Fibroblast of lung (primary cell): Measurements from ENCODE around the gene FAM184A. TPM values are rescaled to one million over a fixed set of nuclear protein-coding genes. Genes with fewer than 3 reads are reported as not detected.

Experiments
- DNase-seq, 2 donors: peaks; one replicate each; pipeline versions ENCODE4 v3.0.0 to v3.0.0-alpha.2; 2010; ENCODE audit warnings: low read depth in 2 of 2
- H2AFZ ChIP-seq: 2 replicates; pipeline ENCODE4 v1.5.1; 2012; ENCODE audit warnings: low read length, control low read depth, inconsistent platforms
- H3K27ac ChIP-seq: 2 replicates; pipeline ENCODE4 v1.5.1; 2011; ENCODE audit warnings: low read length, control low read depth; ENCODE audit not compliant: insufficient read depth
- H3K27me3 ChIP-seq: 2 replicates; pipeline ENCODE4 v1.5.1; 2011; ENCODE audit warnings: mild to moderate bottlenecking, low read length; ENCODE audit not compliant: control insufficient read depth, insufficient read depth
- H3K36me3 ChIP-seq: 2 replicates; pipeline ENCODE4 v1.5.1; 2011; ENCODE audit warnings: low read length; ENCODE audit not compliant: control insufficient read depth, insufficient read depth
- H3K4me1 ChIP-seq: 2 replicates; pipeline ENCODE4 v1.5.1; 2011; ENCODE audit warnings: low read length; ENCODE audit not compliant: control insufficient read depth, insufficient read depth; ENCODE audit errors: extremely low read depth
- H3K4me2 ChIP-seq: 2 replicates; pipeline ENCODE4 v1.5.1; 2011; ENCODE audit warnings: low read length, control low read depth; ENCODE audit not compliant: insufficient read depth; ENCODE audit errors: extremely low read depth
- H3K4me3 ChIP-seq, 4 experiments: fragments of 200-600 bp in 1 of 4; sonication (generic) in 1 of 4; replicated peaks in 1 of 4; 2 replicates each; pipeline ENCODE4 v1.5.1; 2011 to 2016; ENCODE audit warnings: low read length in 4 of 4, low read depth in 3 of 4, mild to moderate bottlenecking in 3 of 4, control low read depth in 2 of 4, inconsistent platforms in 1 of 4, mixed read lengths in 1 of 4; ENCODE audit not compliant: insufficient read depth in 1 of 4; ENCODE audit errors: control extremely low read depth in 1 of 4
- H3K79me2 ChIP-seq: 2 replicates; pipeline ENCODE4 v1.5.1; 2012; ENCODE audit warnings: mild to moderate bottlenecking, low read length, inconsistent platforms; ENCODE audit not compliant: control insufficient read depth, insufficient read depth
- H3K9ac ChIP-seq: 2 replicates; pipeline ENCODE4 v1.5.1; 2011; ENCODE audit warnings: mild to moderate bottlenecking, low read length, control low read depth; ENCODE audit not compliant: insufficient read depth
- H3K9me3 ChIP-seq: 2 replicates; pipeline ENCODE4 v1.5.1; 2012; ENCODE audit warnings: low read depth, low read length; ENCODE audit not compliant: control insufficient read depth, insufficient read depth
- H4K20me1 ChIP-seq: 2 replicates; pipeline ENCODE4 v1.5.1; 2011; ENCODE audit warnings: low read length; ENCODE audit not compliant: control insufficient read depth, insufficient read depth; ENCODE audit errors: extremely low read depth
- EZH2 ChIP-seq: IDR thresholded peaks from 2 replicates; pipeline ENCODE4 v1.5.1; 2012; ENCODE audit warnings: low read length, control low read depth, mild to moderate bottlenecking; ENCODE audit errors: missing control alignments
- polyA plus RNA-seq, 2 donors: library from polyadenylated mRNA; depleted of rRNA in 1 of 2; stranded (reverse) in 1 of 2; unstranded in 1 of 2; fragments of >200 nt; gene quantifications; 2 replicates each; pipeline ENCODE4 v1.2.1, GENCODE V29; 2011 to 2012; ENCODE audit warnings: missing spikeins in 1 of 2
- total RNA-seq: library from RNA; depleted of rRNA; stranded (reverse); fragments of >200 nt; gene quantifications from 2 replicates; pipeline ENCODE4 v1.2.1, GENCODE V29; 2014
- TF ChIP-seq, protein P1 (sequence below), 2 donors: IDR thresholded peaks in 1 of 2; conservative IDR thresholded peaks in 1 of 2; 1 replicate in 1 of 2; 2 replicates in 1 of 2; pipeline ENCODE4 v1.5.1; 2011 to 2012; ENCODE audit warnings: low read length in 2 of 2, control low read depth in 1 of 2, inconsistent platforms in 1 of 2, low read depth in 1 of 2, mild to moderate bottlenecking in 1 of 2

The FAM184A gene
- total and polyA plus RNA-seq, 2 donors (not counting 1 experiment from before 2014, with no cell fraction given) = 0.09 to 1.7 TPM

DNA sequence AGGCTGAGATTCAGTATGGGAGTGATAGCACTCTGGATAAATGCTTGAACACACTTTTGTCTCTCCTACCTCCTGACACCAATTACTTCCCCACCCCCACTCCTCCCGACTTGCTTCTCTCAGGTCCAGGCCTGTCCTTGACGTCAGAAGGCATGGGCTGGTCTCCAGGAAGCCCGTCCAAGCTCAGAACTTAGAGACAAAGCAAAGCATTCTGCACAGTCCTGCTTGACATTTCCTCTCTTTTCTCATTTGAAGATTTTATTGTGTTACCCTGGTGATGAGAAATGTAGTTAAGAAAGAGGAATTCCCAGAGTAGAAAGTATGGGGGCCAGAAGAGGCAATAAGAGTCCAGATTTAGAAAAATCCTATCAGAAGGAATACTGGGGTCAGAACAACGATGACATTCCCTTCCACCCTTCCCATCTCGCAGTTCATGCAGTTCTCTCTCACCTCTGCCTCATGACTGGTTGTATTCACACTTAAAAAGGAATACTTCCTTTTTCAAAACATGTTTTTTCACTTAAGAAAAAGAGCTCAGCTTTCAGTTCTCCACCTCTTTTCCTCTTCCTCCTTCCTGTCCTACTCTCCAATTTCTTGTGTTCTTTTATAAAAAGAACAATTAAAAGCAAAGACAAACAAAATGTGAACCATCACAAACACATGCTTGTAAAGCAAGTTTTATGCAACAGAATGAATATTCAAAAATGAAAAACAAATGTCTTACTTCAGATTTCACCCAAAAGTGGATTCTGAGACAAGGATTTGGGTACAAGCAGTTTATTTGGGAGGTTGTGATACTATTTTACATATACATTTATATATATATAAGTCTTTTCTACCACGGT is 18.5 kb upstream of the FAM184A start:
- Histone ChIP-seq H3K4me2 (no peak overlapping the region), H3K9ac (no peak overlapping the region)

GRCh38 chr6:119090256-119090655 is 11.8 kb upstream of the FAM184A start:
- peak in 1 of 2 donors; percentile 7 for DNase-seq
- Histone ChIP-seq H2AFZ (no peak overlapping the region), H3K27me3 (no peaks in the 10 kb centered on the region), H3K36me3 (no peaks in the 10 kb centered on the region), H4K20me1 (no peaks in the 10 kb centered on the region), H3K4me2 (no peak overlapping the region), H3K9ac (no peak overlapping the region), H3K4me3 (no peak overlapping the region), H3K79me2 (no peaks in the 10 kb centered on the region), H3K9me3 (no peaks in the 10 kb centered on the region), H3K4me1 (no peaks in the 10 kb centered on the region), H3K27ac (no peak overlapping the region)
- TF ChIP-seq, protein P1, sequence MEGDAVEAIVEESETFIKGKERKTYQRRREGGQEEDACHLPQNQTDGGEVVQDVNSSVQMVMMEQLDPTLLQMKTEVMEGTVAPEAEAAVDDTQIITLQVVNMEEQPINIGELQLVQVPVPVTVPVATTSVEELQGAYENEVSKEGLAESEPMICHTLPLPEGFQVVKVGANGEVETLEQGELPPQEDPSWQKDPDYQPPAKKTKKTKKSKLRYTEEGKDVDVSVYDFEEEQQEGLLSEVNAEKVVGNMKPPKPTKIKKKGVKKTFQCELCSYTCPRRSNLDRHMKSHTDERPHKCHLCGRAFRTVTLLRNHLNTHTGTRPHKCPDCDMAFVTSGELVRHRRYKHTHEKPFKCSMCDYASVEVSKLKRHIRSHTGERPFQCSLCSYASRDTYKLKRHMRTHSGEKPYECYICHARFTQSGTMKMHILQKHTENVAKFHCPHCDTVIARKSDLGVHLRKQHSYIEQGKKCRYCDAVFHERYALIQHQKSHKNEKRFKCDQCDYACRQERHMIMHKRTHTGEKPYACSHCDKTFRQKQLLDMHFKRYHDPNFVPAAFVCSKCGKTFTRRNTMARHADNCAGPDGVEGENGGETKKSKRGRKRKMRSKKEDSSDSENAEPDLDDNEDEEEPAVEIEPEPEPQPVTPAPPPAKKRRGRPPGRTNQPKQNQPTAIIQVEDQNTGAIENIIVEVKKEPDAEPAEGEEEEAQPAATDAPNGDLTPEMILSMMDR (conservative IDR thresholded peaks at IDR 0.05 in 1 of 2, IDR thresholded peaks at IDR 0.05 in 1 of 2; ENCODE audit: low read depth in 1 of 2, low read length in 2 of 2) = no peak
- TF ChIP-seq EZH2 = no peak

More for the DNA sequence above, 18.5 kb upstream of the FAM184A start:
- no peaks in the 10 kb centered on the region for H3K36me3 ChIP-seq
- no peaks in the 10 kb centered on the region for H3K79me2 ChIP-seq
- TF ChIP-seq, protein P1 (conservative IDR thresholded peaks at IDR 0.05 in 1 of 2, IDR thresholded peaks at IDR 0.05 in 1 of 2; ENCODE audit: low read depth in 1 of 2, low read length in 2 of 2) = no peak
- no peak for TF ChIP-seq EZH2
- H3K27me3 ChIP-seq = no peaks in the 10 kb centered on the region
- no peaks in the 10 kb centered on the region for H4K20me1 ChIP-seq
- H2AFZ ChIP-seq = no peak overlapping the region
- no peak overlapping the region for H3K4me3 ChIP-seq
- DNase-seq = peak; percentile 40 to 61
- H3K9me3 ChIP-seq = no peaks in the 10 kb centered on the region
- H3K4me1 ChIP-seq = no peaks in the 10 kb centered on the region
- no peak overlapping the region for H3K27ac ChIP-seq

- Histone ChIP-seq H3K27me3 (no peaks in the 10 kb centered on the region), H3K27ac (no peak overlapping the region), H3K9me3 (no peaks in the 10 kb centered on the region), H3K4me2 (no peak overlapping the region), H3K4me3 (no peak overlapping the region), H4K20me1 (no peaks in the 10 kb centered on the region), H2AFZ (no peak overlapping the region), H3K36me3 (no peaks in the 10 kb centered on the region), H3K9ac (no peak overlapping the region), H3K4me1 (no peaks in the 10 kb centered on the region), H3K79me2 (no peaks in the 10 kb centered on the region)
- TF ChIP-seq, protein P1 (conservative IDR thresholded peaks at IDR 0.05 in 1 of 2, IDR thresholded peaks at IDR 0.05 in 1 of 2; ENCODE audit: low read depth in 1 of 2, low read length in 2 of 2) = no peak
- no peak for TF ChIP-seq EZH2
- DNase-seq = no peak
These were observed 6.3 kb upstream of the FAM184A start for GRCh38 chr6:119084784-119085183.
